Skeletal muscle tissue (tissue), 4 donors: ENCODE data around the gene STK17A. TPM values are rescaled to one million over a fixed set of nuclear protein-coding genes. Genes with fewer than 3 reads are reported as not detected.

Experiments
- H3K27ac ChIP-seq: one replicate; pipeline ENCODE4 v1.7.0; 2013; ENCODE audit warnings: mild to moderate bottlenecking, low read depth, low read length, inconsistent platforms
- H3K27me3 ChIP-seq, 3 donors: one replicate each; pipeline ENCODE4 v1.7.0; 2013; ENCODE audit warnings: low read length in 3 of 3; ENCODE audit not compliant: control insufficient read depth in 3 of 3, insufficient read depth in 3 of 3
- H3K36me3 ChIP-seq, 3 donors: one replicate each; pipeline ENCODE4 v1.7.0; 2013; ENCODE audit warnings: low read length in 3 of 3; ENCODE audit not compliant: control insufficient read depth in 3 of 3, insufficient read depth in 3 of 3
- H3K4me1 ChIP-seq, 3 donors: one replicate each; pipeline ENCODE4 v1.7.0; 2013; ENCODE audit warnings: low read length in 3 of 3, mild to moderate bottlenecking in 3 of 3; ENCODE audit not compliant: control insufficient read depth in 3 of 3, insufficient read depth in 3 of 3
- H3K4me3 ChIP-seq, 3 donors: one replicate each; pipeline ENCODE4 v1.7.0; 2013; ENCODE audit warnings: low read length in 3 of 3
- H3K9ac ChIP-seq, 3 donors: one replicate each; pipeline ENCODE4 v1.7.0; 2013; ENCODE audit warnings: low read length in 3 of 3, mild to moderate bottlenecking in 3 of 3, moderate library complexity in 2 of 3, low read depth in 1 of 3
- H3K9me3 ChIP-seq, 3 donors: one replicate each; pipeline ENCODE4 v1.7.0; 2013; ENCODE audit warnings: low read length in 3 of 3; ENCODE audit not compliant: control insufficient read depth in 3 of 3
- total RNA-seq: library from RNA; depleted of rRNA; stranded (reverse); fragments of >200 nt; gene quantifications from one replicate; pipeline ENCODE4 v1.2.3, GENCODE V29; 2014
- donor health status: Osteomylitis.

STK17A gene
- total RNA-seq, 1 donor from 2014 or later, result 11.0 TPM

DNA sequence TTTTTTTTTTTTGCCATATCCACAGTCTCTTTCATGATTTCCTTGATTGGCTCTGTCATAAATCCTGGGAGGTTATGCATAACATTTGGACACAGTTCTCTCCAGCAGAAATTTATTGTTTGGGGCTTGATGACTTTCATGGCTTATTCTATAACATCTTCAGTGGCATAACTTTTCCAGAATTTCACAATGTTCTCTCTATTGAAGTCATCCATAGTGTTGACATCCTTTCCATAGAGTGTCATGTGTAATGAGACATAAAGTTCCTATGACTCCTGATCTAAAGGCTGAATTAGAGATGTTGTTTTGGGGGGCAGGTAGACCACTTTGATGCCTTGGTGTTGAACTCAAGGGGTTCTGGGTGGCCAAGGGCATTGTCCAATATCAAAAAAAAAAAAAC, 36.7 kb upstream of the STK17A start:
- H3K36me3 ChIP-seq, result no peaks in the 10 kb centered on the region
- H3K4me1 ChIP-seq, result no peaks in the 10 kb centered on the region
- no peaks in the 10 kb centered on the region for H3K9me3 ChIP-seq
- no peak overlapping the region for H3K9ac ChIP-seq
- H3K4me3 ChIP-seq, result no peak overlapping the region
- no peak overlapping the region for H3K27ac ChIP-seq
- H3K27me3 ChIP-seq, result no peaks in the 10 kb centered on the region

DNA sequence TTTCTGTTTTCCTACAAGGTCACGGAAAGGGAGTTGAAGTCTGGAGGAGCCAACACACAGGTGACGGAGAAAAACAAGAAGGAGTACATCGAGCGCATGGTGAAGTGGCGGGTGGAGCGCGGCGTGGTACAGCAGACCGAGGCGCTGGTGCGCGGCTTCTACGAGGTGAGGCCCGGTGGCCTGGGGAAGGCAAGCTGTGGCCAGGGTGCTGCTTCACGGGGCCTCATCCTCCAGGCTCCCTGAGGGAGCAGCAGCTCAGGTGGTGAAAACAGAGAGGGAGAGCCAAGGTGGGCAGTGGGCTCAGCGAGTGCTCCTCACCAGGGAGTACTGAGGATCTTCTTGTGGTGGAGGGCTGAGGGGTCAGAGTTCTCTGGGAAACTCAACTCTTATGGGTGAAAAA, 32.5 kb upstream of the STK17A start:
- Histone ChIP-seq H3K36me3 (no peaks in the 10 kb centered on the region), H3K4me1 (no peaks in the 10 kb centered on the region), H3K4me3 (no peak overlapping the region), H3K9ac (no peak overlapping the region), H3K9me3 (no peaks in the 10 kb centered on the region), H3K27ac (no peak overlapping the region), H3K27me3 (no peaks in the 10 kb centered on the region)

DNA sequence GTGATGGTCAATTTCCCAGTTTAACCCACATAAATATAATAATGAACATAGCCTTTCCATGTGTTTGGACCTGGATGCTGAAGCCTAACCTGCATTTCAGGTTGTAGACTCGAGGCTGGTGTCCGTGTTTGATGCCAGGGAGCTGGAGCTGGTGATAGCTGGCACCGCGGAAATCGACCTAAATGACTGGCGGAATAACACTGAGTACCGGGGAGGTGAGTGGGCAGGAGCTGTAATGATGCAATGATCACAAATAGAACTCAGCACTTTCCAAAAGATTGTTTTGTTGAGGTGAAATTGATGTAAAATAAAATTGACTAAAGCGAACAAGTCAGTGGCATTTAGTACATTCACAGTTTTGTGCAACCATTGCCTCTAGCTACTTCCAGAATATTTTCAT, 30.8 kb upstream of the STK17A start:
- no peak overlapping the region for H3K4me3 ChIP-seq
- H3K9ac ChIP-seq, result no peak overlapping the region
- H3K9me3 ChIP-seq, result no peaks in the 10 kb centered on the region
- H3K27ac ChIP-seq, result no peak overlapping the region
- peaks cover 0 to 5% (median 0%) of the 10 kb centered on the region in 3 donors for H3K27me3 ChIP-seq
- H3K36me3 ChIP-seq, result no peaks in the 10 kb centered on the region
- no peaks in the 10 kb centered on the region for H3K4me1 ChIP-seq

- Histone ChIP-seq H3K4me1 (no peaks in the 10 kb centered on the region), H3K27ac (no peak overlapping the region), H3K27me3 (peaks cover 0 to 5% (median 0%) of the 10 kb centered on the region in 3 donors), H3K4me3 (no peak overlapping the region), H3K9ac (no peak overlapping the region), H3K36me3 (no peaks in the 10 kb centered on the region), H3K9me3 (no peaks in the 10 kb centered on the region)
These were observed 28.9 kb upstream of the STK17A start for GRCh38 chr7:43553999-43554398.

DNA sequence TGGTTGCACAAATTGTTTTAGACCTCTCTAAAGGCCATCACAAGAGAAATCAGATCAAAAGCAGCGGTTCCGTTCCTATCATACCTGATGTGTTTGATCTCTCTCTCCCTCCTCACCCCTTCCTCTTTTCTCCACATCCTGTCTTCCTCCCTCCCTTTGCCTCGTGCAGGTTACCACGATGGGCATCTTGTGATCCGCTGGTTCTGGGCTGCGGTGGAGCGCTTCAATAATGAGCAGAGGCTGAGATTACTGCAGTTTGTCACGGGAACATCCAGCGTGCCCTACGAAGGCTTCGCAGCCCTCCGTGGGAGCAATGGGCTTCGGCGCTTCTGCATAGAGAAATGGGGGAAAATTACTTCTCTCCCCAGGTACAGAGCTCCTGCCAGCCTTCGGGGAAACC, 28.5 kb upstream of the STK17A start:
- H3K4me3 ChIP-seq, result no peak overlapping the region
- H3K36me3 ChIP-seq, result no peaks in the 10 kb centered on the region
- no peak overlapping the region for H3K27ac ChIP-seq
- H3K9me3 ChIP-seq, result no peaks in the 10 kb centered on the region
- H3K4me1 ChIP-seq, result no peaks in the 10 kb centered on the region
- no peak overlapping the region for H3K9ac ChIP-seq
- peaks cover 0 to 5% (median 0%) of the 10 kb centered on the region in 3 donors for H3K27me3 ChIP-seq

- Histone ChIP-seq H3K9ac (no peak overlapping the region), H3K4me1 (no peaks in the 10 kb centered on the region), H3K27ac (no peak overlapping the region), H3K27me3 (peaks cover 0 to 5% (median 5%) of the 10 kb centered on the region in 3 donors), H3K4me3 (no peak overlapping the region), H3K9me3 (no peaks in the 10 kb centered on the region), H3K36me3 (no peaks in the 10 kb centered on the region)
These were observed 24.9 kb upstream of the STK17A start for GRCh38 chr7:43557831-43558495.

GRCh38 chr7:43559171-43559945, 23.6 kb upstream of the STK17A start:
- Histone ChIP-seq H3K27me3 (peaks cover 0 to 5% (median 5%) of the 10 kb centered on the region in 3 donors), H3K4me1 (no peaks in the 10 kb centered on the region), H3K9ac (no peak overlapping the region), H3K9me3 (no peaks in the 10 kb centered on the region), H3K36me3 (no peaks in the 10 kb centered on the region), H3K4me3 (no peak overlapping the region), H3K27ac (no peak overlapping the region)

GRCh38 chr7:43559946-43560335, 23.0 kb upstream of the STK17A start:
- Histone ChIP-seq H3K36me3 (no peaks in the 10 kb centered on the region), H3K9ac (no peak overlapping the region), H3K27ac (no peak overlapping the region), H3K4me1 (no peaks in the 10 kb centered on the region), H3K9me3 (no peaks in the 10 kb centered on the region), H3K4me3 (no peak overlapping the region), H3K27me3 (peaks cover 0 to 5% (median 5%) of the 10 kb centered on the region in 3 donors)

DNA sequence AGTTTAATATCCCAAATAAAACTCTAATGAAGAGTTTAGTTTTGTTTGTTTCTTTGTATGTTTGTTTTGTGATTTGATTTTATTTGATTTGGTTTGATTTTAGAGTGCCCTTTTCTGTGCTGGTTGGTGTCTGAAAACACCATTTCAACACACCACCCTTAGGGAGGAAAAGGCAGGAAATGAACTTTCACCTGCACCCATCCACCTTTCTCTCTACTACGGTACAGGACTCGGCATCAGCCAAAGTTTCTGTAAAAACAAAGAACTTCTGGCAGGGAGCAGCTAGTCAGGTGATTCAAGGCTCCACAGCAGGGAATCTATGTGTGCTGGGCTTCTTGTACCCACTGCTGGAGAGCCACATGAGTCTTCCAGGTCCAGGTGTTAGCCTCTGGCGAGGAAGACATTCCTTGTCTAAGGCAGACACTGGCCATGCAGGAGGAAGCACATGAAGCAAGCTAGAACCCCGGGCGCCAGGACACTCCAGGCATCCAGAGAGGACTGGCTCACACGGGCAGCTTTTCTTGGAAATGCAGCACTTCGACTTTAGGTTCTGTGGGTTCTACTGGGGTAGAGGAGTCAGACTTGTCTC, 22.1 kb upstream of the STK17A start:
- Histone ChIP-seq H3K27ac (no peak overlapping the region), H3K9me3 (no peaks in the 10 kb centered on the region), H3K36me3 (no peaks in the 10 kb centered on the region), H3K9ac (no peak overlapping the region), H3K4me1 (no peaks in the 10 kb centered on the region), H3K27me3 (peaks cover 0 to 5% (median 3%) of the 10 kb centered on the region in 3 donors), H3K4me3 (no peak overlapping the region)

GRCh38 chr7:43562383-43562782, 20.5 kb upstream of the STK17A start:
- Histone ChIP-seq H3K9ac (no peak overlapping the region), H3K27me3 (peaks cover 0 to 5% (median 0%) of the 10 kb centered on the region in 3 donors), H3K9me3 (no peaks in the 10 kb centered on the region), H3K4me1 (no peaks in the 10 kb centered on the region), H3K4me3 (no peak overlapping the region), H3K36me3 (no peaks in the 10 kb centered on the region), H3K27ac (no peak overlapping the region)
